Activated naive CD4-positive, alpha-beta T cell treated with anti-CD3 and anti-CD28 coated beads, Interleukin-2, amount 10 ng/mL, durations not matched to agents 7 days and 5 days (primary cell): Measurements from ENCODE around the gene CHADL.
"Not testable (repeated sequence)": the region's sequence is repeated elsewhere in the genome, so short reads cannot be mapped to it uniquely, and the experiment has no call there.

ENCODE experiments used
- CTCF ChIA-PET: fragments of 350-600 bp; sonication (Branson Sonifier 250); formaldehyde crosslinking; loops from one replicate; lab custom pipeline; 2021; ENCODE audit warnings: antibody characterized with exemption; lab: Charles Lee
- DNase-seq: peaks from one replicate; pipeline ENCODE4 v3.0.0-alpha.2; 2020
- H3K27ac Mint-ChIP-seq: one replicate; pipeline ENCODE4 v1.8.0; 2021; ENCODE audit warnings: mild to moderate bottlenecking, moderate library complexity, mixed read lengths
- H3K27me3 Mint-ChIP-seq: one replicate; pipeline ENCODE4 v1.8.0; 2021; ENCODE audit warnings: mild to moderate bottlenecking, mixed read lengths
- H3K36me3 Mint-ChIP-seq: one replicate; pipeline ENCODE4 v1.8.0; 2021; ENCODE audit warnings: mixed read lengths
- H3K4me1 Mint-ChIP-seq: one replicate; pipeline ENCODE4 v1.8.0; 2021; ENCODE audit warnings: mixed read lengths
- H3K4me3 Mint-ChIP-seq: one replicate; pipeline ENCODE4 v1.8.0; 2021; ENCODE audit warnings: mild to moderate bottlenecking, moderate library complexity, mixed read lengths
- H3K9me3 Mint-ChIP-seq: one replicate; pipeline ENCODE4 v1.8.0; 2021; ENCODE audit warnings: mixed read lengths

Gene CHADL

DNA sequence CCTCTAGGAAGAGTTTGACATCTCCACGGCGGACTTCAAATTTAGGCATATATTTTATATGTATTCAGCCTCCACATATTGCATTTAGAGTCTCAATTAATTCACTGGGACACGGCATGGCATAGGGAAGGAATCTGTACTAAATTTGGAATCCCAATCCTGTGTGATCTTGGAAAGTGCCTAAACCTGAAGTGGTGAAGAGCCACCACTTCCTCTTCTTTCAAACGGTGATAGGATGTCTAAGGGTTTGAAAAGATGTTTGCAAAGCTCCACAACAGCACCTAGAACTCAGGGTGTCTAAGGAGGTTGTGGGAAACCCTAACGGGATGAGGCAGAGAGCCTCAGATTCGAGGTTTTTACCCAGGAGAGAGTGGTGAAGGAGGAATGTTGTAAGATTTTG is 36.7 kb downstream of the CHADL start:
- CTCF ChIA-PET, result no interaction called here
- Mint-ChIP-seq H3K27ac (peak overlapping the region; percentile 75), H3K9me3 (no peaks in the 10 kb centered on the region), H3K27me3 (peaks cover 58% of the 10 kb centered on the region), H3K36me3 (peaks cover 2% of the 10 kb centered on the region), H3K4me1 (peaks cover 32% of the 10 kb centered on the region), H3K4me3 (peak overlapping the region; percentile 6)
- no peak for DNase-seq

DNA sequence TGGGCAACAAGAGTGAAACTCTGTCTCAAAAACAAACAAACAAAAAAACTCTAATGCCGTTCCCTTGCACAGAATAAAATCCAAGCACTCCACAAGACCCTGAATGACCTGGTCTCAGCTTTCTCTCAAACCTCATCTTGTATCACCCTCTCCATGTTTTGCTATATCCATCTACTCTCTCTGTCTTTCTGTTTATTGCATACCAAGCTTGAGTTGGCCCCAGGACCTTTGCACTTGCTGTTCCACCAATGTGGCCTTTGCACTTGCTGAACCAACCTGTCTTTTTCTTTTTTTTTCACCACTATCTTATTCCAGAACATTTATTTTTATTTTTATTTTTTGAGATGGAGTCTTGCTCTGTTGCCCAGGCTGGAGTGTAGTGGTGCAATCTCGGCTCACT is 37.6 kb downstream of the CHADL start:
- CTCF ChIA-PET, result no interaction called here
- Mint-ChIP-seq H3K27ac (no peak overlapping the region), H3K36me3 (no peaks in the 10 kb centered on the region), H3K27me3 (peaks cover 64% of the 10 kb centered on the region), H3K4me1 (peaks cover 37% of the 10 kb centered on the region), H3K9me3 (no peaks in the 10 kb centered on the region), H3K4me3 (no peak overlapping the region)
- DNase-seq, result no peak

DNA sequence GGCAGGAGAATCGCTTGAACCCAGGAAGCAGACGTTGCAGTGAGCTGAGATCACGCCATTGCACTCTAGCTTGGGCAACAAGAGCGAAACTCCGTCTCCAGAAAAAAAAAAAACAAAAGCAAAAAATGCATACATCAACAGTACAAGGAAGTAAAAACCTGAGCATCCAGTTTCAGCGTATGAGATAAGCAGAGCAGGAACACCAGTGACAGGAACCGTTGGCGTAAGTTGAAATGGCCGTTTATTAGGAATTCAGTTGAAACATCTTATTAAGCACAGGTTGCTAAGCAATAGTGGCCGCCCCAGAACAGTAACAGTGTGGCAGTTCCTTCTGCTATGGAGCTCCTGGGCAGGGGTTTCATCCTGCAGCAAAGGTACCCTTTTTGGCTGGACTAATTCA is 39.6 kb downstream of the CHADL start:
- H3K9me3 Mint-ChIP-seq, result no peaks in the 10 kb centered on the region
- CTCF ChIA-PET, result interaction anchor here (0.6 kb wide), 1 partner anchor 97 kb away, joined by 3 read pairs; no protein-coding TSS in a partner anchor
- H3K27ac Mint-ChIP-seq, result no peak overlapping the region
- peaks cover 81% of the 10 kb centered on the region for H3K27me3 Mint-ChIP-seq
- peaks cover 32% of the 10 kb centered on the region for H3K4me1 Mint-ChIP-seq
- no peak overlapping the region for H3K4me3 Mint-ChIP-seq
- H3K36me3 Mint-ChIP-seq, result no peaks in the 10 kb centered on the region
- no peak for DNase-seq

DNA sequence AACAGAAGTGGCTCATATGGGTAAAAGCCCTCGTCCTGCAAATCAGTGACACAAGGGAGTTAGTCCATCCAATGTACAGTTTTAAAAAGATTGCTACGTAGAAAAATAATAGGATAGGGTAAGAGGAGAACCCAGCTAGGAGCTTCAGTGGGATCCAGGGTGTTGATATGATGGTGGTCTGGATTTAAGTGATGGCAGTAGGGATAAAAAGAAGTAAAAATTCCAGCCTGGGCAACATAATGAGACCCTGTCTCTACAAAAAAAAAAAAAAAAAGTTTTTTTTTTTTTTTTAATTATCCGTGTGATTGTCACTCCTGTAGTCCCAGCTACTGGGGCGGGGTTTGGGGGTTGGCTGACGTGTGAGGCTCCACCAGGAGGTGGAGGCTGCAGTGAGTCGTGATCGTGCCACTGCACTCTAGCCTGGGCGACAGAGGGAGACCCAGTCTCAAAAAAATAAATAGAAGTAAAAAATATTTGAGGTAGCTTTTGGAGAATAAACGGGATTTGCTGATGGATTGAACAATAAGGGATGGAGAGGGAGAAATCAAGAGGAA is 42.6 kb downstream of the CHADL start:
- peak overlapping the region; percentile 80 for H3K4me3 Mint-ChIP-seq
- H3K4me1 Mint-ChIP-seq, result peaks cover 14% of the 10 kb centered on the region
- peaks cover 69% of the 10 kb centered on the region for H3K27me3 Mint-ChIP-seq
- CTCF ChIA-PET, result interaction anchor here (0.7 to 1.7 kb wide), 5 partner anchors 17 to 277 kb away, joined by 3 to 8 read pairs (median 3); no protein-coding TSS in a partner anchor
- no peaks in the 10 kb centered on the region for H3K9me3 Mint-ChIP-seq
- no peak overlapping the region for H3K27ac Mint-ChIP-seq
- peak; percentile 76 for DNase-seq
- H3K36me3 Mint-ChIP-seq, result no peaks in the 10 kb centered on the region

DNA sequence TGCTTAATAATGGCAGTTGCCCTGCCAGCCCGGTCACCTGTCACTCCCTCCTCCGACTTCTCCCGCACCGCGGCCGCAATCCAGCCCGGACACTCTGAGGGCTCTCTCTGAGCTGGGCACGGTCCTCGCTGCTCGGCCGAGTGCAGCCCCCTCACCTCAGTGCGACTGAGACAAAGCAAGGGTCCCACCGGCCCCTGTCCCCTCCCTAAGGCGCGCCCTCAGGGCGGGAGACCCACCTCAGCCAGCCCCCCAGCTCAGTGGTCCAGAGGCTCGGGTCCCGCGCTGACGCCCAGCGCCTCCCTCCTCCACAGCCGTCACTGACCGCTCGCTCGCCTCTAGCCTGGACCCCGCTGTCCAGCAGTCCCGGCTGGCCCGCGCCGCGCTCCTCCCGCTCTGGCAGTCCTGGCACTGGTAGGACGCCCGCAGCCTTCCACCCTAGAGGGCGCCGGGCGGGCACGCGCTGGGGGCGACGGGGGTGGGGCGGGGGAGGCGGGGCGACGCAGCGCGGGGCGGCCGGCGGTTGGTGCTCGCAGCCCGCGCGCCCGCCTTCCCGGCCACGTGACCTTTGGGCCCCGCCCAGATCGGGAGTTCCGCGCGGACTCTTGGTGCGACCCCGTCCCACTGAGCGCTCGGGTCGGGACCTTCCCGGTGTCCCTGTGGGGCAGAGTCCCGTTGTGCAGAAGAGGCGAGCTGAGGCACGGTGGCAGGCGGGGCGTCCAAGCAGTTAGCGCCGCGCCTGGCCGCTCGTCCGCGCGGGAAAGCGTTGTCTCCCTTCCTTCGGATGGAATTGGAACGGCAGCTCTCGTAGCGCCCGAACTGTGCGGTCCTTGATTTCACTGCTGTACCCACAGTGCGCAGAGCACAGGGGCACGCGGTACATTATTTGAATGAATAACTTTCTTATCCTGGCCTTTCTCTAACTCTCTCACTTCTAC is 43.4 kb downstream of the CHADL start:
- Mint-ChIP-seq H3K27me3 (peaks cover 68% of the 10 kb centered on the region), H3K36me3 (no peaks in the 10 kb centered on the region), H3K9me3 (no peaks in the 10 kb centered on the region), H3K4me3 (peak overlapping the region; percentile 80), H3K4me1 (peaks cover 14% of the 10 kb centered on the region), H3K27ac (peak overlapping the region; percentile 53)
- CTCF ChIA-PET, result interaction anchor here (0.7 to 1.7 kb wide), 4 partner anchors 16 to 276 kb away, joined by 3 to 8 read pairs (median 3); no protein-coding TSS in a partner anchor
- peak; percentile 89 for DNase-seq

DNA sequence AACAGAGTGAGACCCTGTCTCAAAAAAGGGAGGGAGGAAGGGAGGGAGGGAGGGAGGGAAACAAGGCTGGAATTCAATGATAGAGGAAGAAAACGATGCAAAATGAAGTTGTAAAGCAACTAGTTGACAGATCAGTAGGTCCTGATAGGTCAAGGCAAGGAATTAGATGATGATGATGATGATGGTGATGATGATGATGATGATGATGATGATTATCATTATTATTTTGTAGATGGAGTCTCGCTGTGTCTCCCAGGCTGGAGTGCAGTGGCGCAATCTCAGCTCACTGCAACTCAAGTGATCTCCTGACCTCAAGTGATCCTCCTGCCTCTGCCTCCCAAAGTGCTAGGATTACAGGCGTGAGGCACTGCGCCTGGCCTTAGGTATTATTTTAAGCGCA is 46.9 kb downstream of the CHADL start:
- no peaks in the 10 kb centered on the region for H3K9me3 Mint-ChIP-seq
- no peaks in the 10 kb centered on the region for H3K36me3 Mint-ChIP-seq
- CTCF ChIA-PET, result interaction anchor here (1.9 kb wide), 1 partner anchor 271 kb away, joined by 5 read pairs; no protein-coding TSS in a partner anchor
- peaks cover 44% of the 10 kb centered on the region for H3K27me3 Mint-ChIP-seq
- no peak overlapping the region for H3K27ac Mint-ChIP-seq
- H3K4me1 Mint-ChIP-seq, result peaks cover 11% of the 10 kb centered on the region
- no peak overlapping the region for H3K4me3 Mint-ChIP-seq
- no peak for DNase-seq

DNA sequence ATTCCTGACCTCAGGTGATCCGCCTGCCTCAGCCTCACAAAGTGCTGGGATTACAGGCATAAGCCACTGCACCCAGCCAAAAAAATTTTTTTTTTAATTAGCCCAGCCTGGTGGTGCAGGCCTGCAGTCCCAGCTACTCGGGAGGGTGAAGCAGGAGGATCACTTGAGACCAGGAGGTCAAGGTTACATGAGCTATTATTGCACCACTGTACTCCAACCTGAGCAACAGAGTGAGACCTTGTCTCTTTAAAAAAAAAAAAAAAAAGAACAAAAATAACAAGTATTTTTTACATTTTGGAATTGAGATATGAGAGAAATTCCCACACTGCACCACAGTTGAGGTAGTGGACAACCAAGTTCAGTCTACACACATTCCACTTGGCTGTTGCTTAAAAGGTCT is 49.3 kb downstream of the CHADL start:
- no peak overlapping the region for H3K27ac Mint-ChIP-seq
- H3K36me3 Mint-ChIP-seq, result no peaks in the 10 kb centered on the region

DNA sequence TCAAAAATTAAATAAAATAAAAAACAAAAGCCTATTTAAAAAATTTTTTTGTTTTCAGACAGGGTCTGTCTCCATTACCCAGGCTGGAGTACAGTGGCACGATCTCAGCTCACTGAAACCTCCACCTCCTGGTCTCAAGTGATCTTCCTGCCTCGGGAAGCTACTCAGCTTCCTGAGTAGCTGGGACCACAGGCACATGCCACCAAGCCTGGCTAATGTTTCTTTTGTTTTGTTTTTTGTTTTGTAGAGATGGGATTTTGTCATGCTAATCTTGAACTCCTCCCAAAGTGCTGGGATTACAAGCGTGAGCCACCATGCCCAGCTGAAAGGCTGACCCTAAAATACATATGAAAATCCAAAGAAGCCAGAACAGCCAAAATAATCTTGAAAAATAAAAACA is 56.1 kb downstream of the CHADL start:
- CTCF ChIA-PET, result no interaction called here
- no peak for DNase-seq
- H3K27ac Mint-ChIP-seq, result no peak overlapping the region
- no peaks in the 10 kb centered on the region for H3K4me1 Mint-ChIP-seq
- H3K4me3 Mint-ChIP-seq, result no peak overlapping the region
- no peaks in the 10 kb centered on the region for H3K9me3 Mint-ChIP-seq
- peaks cover 2% of the 10 kb centered on the region for H3K27me3 Mint-ChIP-seq
- H3K36me3 Mint-ChIP-seq, result peaks cover 7% of the 10 kb centered on the region

More for the DNA sequence above, 49.3 kb downstream of the CHADL start:
- Mint-ChIP-seq H3K27me3 (peaks cover 22% of the 10 kb centered on the region), H3K4me3 (no peak overlapping the region), H3K9me3 (no peaks in the 10 kb centered on the region), H3K4me1 (peaks cover under 1% of the 10 kb centered on the region)
- CTCF ChIA-PET, result no interaction called here
- DNase-seq, result no peak

DNA sequence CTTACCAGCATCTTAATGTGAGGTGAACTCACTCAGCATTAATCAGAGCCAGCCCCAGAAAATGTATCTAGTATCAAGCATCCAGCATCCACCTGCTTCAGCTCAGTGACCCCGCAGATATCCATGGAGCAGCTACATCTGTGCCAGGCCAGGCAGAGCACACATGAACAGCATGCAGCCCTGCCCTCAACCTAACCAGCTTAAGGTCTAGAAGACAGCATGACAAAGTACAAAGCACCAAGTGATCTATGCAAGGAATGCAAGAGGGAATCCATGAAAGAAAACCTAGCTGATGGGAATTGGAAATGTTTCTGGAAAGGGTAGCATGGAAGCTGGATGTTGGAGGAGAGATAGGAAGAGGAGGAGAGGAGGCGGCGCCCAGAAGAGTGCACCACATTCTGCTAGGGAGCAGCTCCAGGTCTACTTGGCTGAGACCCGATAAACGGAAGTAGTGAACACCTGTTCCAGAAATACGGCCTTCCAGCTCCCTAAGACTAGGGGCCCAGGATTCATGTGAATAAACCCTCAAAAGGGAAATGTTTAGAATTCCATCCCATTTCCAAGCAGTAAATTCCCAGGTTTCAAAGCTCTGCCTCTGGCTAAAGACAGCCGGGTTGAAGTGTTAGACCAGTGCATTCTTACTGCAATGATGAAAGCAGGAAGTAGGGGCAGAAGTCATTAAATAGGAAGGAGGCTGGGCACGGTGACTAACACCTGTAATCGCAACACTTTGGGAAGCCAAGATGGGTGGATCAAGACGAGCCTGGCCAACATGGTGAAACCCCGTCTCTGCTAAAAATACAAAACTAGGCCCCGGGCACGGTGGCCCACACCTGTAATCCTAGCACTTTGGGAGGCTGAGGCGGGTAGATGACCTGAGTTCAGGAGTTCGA is 59.1 kb downstream of the CHADL start:
- CTCF ChIA-PET, result interaction anchor here (0.9 to 2.6 kb wide), 3 partner anchors 16 to 258 kb away, joined by 3 to 11 read pairs (median 9); no protein-coding TSS in a partner anchor
- H3K4me3 Mint-ChIP-seq, result no peak overlapping the region
- H3K4me1 Mint-ChIP-seq, result no peaks in the 10 kb centered on the region
- no peak overlapping the region for H3K27ac Mint-ChIP-seq
- no peaks in the 10 kb centered on the region for H3K27me3 Mint-ChIP-seq
- no peak for DNase-seq
- no peaks in the 10 kb centered on the region for H3K9me3 Mint-ChIP-seq
- H3K36me3 Mint-ChIP-seq, result peaks cover 29% of the 10 kb centered on the region

DNA sequence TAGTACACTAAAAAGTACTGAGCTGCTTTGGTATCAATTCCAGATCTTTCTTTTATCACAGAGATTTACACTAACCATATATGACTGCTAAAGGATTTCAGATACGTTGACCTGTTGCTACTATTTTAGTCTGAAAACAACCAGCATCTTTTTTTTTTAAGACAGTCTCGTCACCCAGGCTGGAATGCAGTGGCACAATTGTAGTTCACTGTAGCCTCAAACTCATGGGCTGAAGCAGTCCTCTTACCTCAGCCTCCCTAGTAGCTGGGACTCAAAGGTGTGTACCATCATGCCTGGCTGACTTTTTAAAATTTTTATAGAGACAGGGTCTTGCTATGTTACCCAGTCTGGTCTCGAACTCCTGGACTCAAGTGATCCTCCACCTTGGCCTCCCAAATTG is 59.8 kb downstream of the CHADL start:
- Mint-ChIP-seq H3K4me1 (peaks cover 5% of the 10 kb centered on the region), H3K27me3 (no peaks in the 10 kb centered on the region), H3K36me3 (peaks cover 34% of the 10 kb centered on the region), H3K9me3 (no peaks in the 10 kb centered on the region), H3K27ac (no peak overlapping the region), H3K4me3 (no peak overlapping the region)
- CTCF ChIA-PET, result interaction anchor here (0.9 to 2.6 kb wide), 3 partner anchors 17 to 258 kb away, joined by 3 to 11 read pairs (median 9); no protein-coding TSS in a partner anchor
- no peak for DNase-seq

DNA sequence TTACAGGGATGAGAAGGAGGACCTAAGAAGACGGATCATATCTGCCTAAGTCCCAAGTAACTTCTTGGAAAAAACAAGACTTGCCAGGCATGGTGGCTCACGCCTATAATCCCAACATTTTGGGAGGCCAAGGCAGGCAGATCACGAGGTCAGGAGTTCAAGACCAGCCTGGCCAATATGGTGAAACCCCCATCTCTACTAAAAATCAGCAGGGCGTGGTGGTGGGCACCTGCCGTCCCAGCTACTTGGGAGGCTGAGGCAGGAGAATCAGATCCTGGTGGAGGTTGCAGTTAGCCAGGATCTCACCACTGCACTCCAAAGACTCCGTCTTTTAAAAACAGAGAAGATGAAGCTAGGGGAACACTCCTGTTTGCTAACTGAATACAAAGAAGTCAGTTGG is 60.4 kb downstream of the CHADL start:
- H3K36me3 Mint-ChIP-seq, result peaks cover 40% of the 10 kb centered on the region
- not testable (repeated sequence) for H3K4me3 Mint-ChIP-seq, H3K27ac Mint-ChIP-seq, DNase-seq, H3K9me3 Mint-ChIP-seq, H3K27me3 Mint-ChIP-seq
- CTCF ChIA-PET, result interaction anchor here (0.9 to 2.6 kb wide), 3 partner anchors 17 to 257 kb away, joined by 3 to 11 read pairs (median 9); no protein-coding TSS in a partner anchor
- H3K4me1 Mint-ChIP-seq, result peaks cover 11% of the 10 kb centered on the region
